T-helper 2 cell (primary cell): ENCODE results near the gene STRIP2.
"Not testable (repeated sequence)": the region's sequence is repeated elsewhere in the genome, so short reads cannot be mapped to it uniquely, and the experiment has no call there.

Experiments
- DNase-seq, 5 experiments: peaks; one replicate each; pipeline versions ENCODE4 v3.0.0 to v3.0.0-alpha.2; 2012 to 2022
- total RNA-seq, 2 donors: gene quantifications; one replicate each; lab custom pipeline; 2026; lab: John Stamatoyannopoulos, UW

Gene STRIP2
- total RNA-seq: 3.6 to 5.6 reads per million in 2 donors

GRCh38 chr7:129433847-129434674 lies at the start of gene STRIP2:
TSS of gene STRIP2 (plus strand) at chr7:129434432. CDS start at chr7:129434473, 41 bp downstream.
- peak; percentile 80 to 91 (median 88) for DNase-seq

- no peak for DNase-seq
These were observed 49.1 kb upstream of the STRIP2 start for GRCh38 chr7:129385116-129385515.

GRCh38 chr7:129385598-129385997 lies 48.6 kb upstream of the STRIP2 start:
- DNase-seq: no peak

GRCh38 chr7:129386506-129386905 lies 47.7 kb upstream of the STRIP2 start:
- DNase-seq: peak in 1 of 5 experiments; percentile 52

GRCh38 chr7:129387537-129387936 lies 46.7 kb upstream of the STRIP2 start:
- DNase-seq: no peak

- DNase-seq: no peak
These were observed 45.7 kb upstream of the STRIP2 start for GRCh38 chr7:129388333-129389098.

GRCh38 chr7:129389829-129390228 lies 44.4 kb upstream of the STRIP2 start:
- no peak for DNase-seq

- DNase-seq: no peak
These were observed 43.9 kb upstream of the STRIP2 start for GRCh38 chr7:129390314-129390713.

- no peak for DNase-seq
These were observed 42.6 kb upstream of the STRIP2 start for GRCh38 chr7:129391546-129392171.

- DNase-seq: no peak
These were observed 41.0 kb upstream of the STRIP2 start for GRCh38 chr7:129393255-129393654.

- DNase-seq: no peak
These were observed 40.1 kb upstream of the STRIP2 start for GRCh38 chr7:129394101-129394500.

- DNase-seq: no peak
These were observed 39.0 kb upstream of the STRIP2 start for GRCh38 chr7:129394982-129395914.

GRCh38 chr7:129401228-129401966 lies 32.8 kb upstream of the STRIP2 start:
- DNase-seq: no peak

GRCh38 chr7:129401967-129402860 lies 32.0 kb upstream of the STRIP2 start:
- DNase-seq: peak in 1 of 5 experiments; percentile 41

GRCh38 chr7:129405527-129405926 lies 28.7 kb upstream of the STRIP2 start:
- DNase-seq: peak in 1 of 5 experiments; percentile 53

- not testable (repeated sequence) for DNase-seq
These were observed 24.0 kb upstream of the STRIP2 start for GRCh38 chr7:129410238-129410637.

- DNase-seq: no peak
These were observed 21.7 kb upstream of the STRIP2 start for GRCh38 chr7:129412501-129412900.

- DNase-seq: no peak
These were observed 17.2 kb upstream of the STRIP2 start for GRCh38 chr7:129417073-129417472.

GRCh38 chr7:129421717-129422250 lies 12.4 kb upstream of the STRIP2 start:
- DNase-seq: no peak

- DNase-seq: no peak
These were observed 11.5 kb upstream of the STRIP2 start for GRCh38 chr7:129422727-129423126.
